ENCODE results near the gene TRPC4AP. TPM values are rescaled to one million over a fixed set of nuclear protein-coding genes. Genes with fewer than 3 reads are reported as not detected.

Gene TRPC4AP
- total RNA-seq, 1 donor from 2014 or later = 57.5 TPM

GRCh38 chr20:34988191-34988540, 104.4 kb downstream of the TRPC4AP start:
- no peak for DNase-seq (ENCODE audit: low spot score)

- no peak for DNase-seq (ENCODE audit: low spot score)
Measured at GRCh38 chr20:34987288-34988190, 105.1 kb downstream of the TRPC4AP start.

- no peak for DNase-seq (ENCODE audit: low spot score)
Measured at GRCh38 chr20:34986311-34987287, 106.0 kb downstream of the TRPC4AP start.

- DNase-seq (ENCODE audit: low spot score) = no peak
Measured at GRCh38 chr20:34985461-34986310, 106.9 kb downstream of the TRPC4AP start.

- DNase-seq (ENCODE audit: low spot score) = no peak
Measured at GRCh38 chr20:34984756-34985261, 107.8 kb downstream of the TRPC4AP start.

- DNase-seq (ENCODE audit: low spot score) = no peak
Measured at GRCh38 chr20:34983995-34984735, 108.4 kb downstream of the TRPC4AP start.

- no peak for DNase-seq (ENCODE audit: low spot score)
Measured at GRCh38 chr20:34983089-34983820, 109.4 kb downstream of the TRPC4AP start.

- DNase-seq (ENCODE audit: low spot score) = no peak
Measured at GRCh38 chr20:34982270-34983088, 110.1 kb downstream of the TRPC4AP start.

- no peak for DNase-seq (ENCODE audit: low spot score)
Measured at GRCh38 chr20:34980543-34981233, 111.9 kb downstream of the TRPC4AP start.

GRCh38 chr20:34979366-34980153, 113.0 kb downstream of the TRPC4AP start:
- DNase-seq (ENCODE audit: low spot score) = no peak

GRCh38 chr20:34978092-34978744, 114.4 kb downstream of the TRPC4AP start:
- no peak for DNase-seq (ENCODE audit: low spot score)

- DNase-seq (ENCODE audit: low spot score) = no peak
Measured at GRCh38 chr20:34977365-34978091, 115.1 kb downstream of the TRPC4AP start.

- no peak for DNase-seq (ENCODE audit: low spot score)
Measured at GRCh38 chr20:34976286-34976685, 116.3 kb downstream of the TRPC4AP start.

- no peak for DNase-seq (ENCODE audit: low spot score)
Measured at GRCh38 chr20:34974246-34974645, 118.4 kb downstream of the TRPC4AP start.

GRCh38 chr20:34971561-34972235, 120.9 kb downstream of the TRPC4AP start:
- no peak for DNase-seq (ENCODE audit: low spot score)

Data from ureter (tissue), 1 donor.